HepG2 (cell line): Measurements from ENCODE around the gene IKZF5. TPM values are rescaled to one million over a fixed set of nuclear protein-coding genes. Genes with fewer than 3 reads are reported as not detected.

Experiments used
- ATAC-seq: fragments of 200-7000 bp; cut with Tn5 transposase; 3 replicates; pipeline ENCODE4 v1.9.1; 2020; ENCODE audit warnings: mild to moderate bottlenecking, moderate library complexity
- BruUV-seq: library from RNA; stranded (reverse); fragments of 400-500 nt; replicated peaks from 2 replicates; lab custom pipeline; 2021; lab: Mats Ljungman, UMichigan
- CTCF ChIA-PET: fragments of 300-600 bp; formaldehyde crosslinking; extraction: SDS; loops from one replicate; lab custom pipeline; 2021; ENCODE audit warnings: low total read pairs, inconsistent platforms, low intra/inter-chr PET ratio; lab: Yijun Ruan, JAX
- POLR2A ChIA-PET: fragments of 350-600 bp; sonication (Branson Sonifier 250); formaldehyde crosslinking; loops from one replicate; lab custom pipeline; 2020; ENCODE audit warnings: antibody characterized with exemption, inconsistent platforms; lab: Yijun Ruan, JAX
- DNase-seq: peaks from one replicate; pipeline ENCODE4 v3.0.0-alpha.2; 2015; ENCODE audit warnings: low spot score
- FAIRE-seq: peaks from 3 replicates; lab custom pipeline; 2011; peaks lifted over from hg19 to GRCh38; lab: Jason Lieb, UNC
- H2AFZ ChIP-seq: one replicate; pipeline ENCODE4 v1.6.1; 2011; ENCODE audit warnings: low read length, inconsistent platforms
- H3K27ac ChIP-seq: fragments of 300-600 bp; 3 replicates; pipeline ENCODE4 v1.8.0; 2011; ENCODE audit warnings: mixed run types, mild to moderate bottlenecking, mixed read lengths, low read length, inconsistent platforms; ENCODE audit not compliant: insufficient read depth; ENCODE audit errors: extremely low read length
- H3K27me3 ChIP-seq, 2 experiments: fragments of 200-600 bp in 1 of 2; 2 replicates in 1 of 2; 3 replicates in 1 of 2; pipeline versions ENCODE4 v1.6.0 to v1.8.0; 2011; ENCODE audit warnings: low read length in 2 of 2, mild to moderate bottlenecking in 2 of 2, moderate library complexity in 2 of 2, inconsistent platforms in 1 of 2; ENCODE audit not compliant: insufficient read depth in 2 of 2, control insufficient read depth in 1 of 2
- H3K36me3 ChIP-seq, 2 experiments: fragments of 200-600 bp in 1 of 2; replicated peaks in 1 of 2; 2 replicates in 1 of 2; 3 replicates in 1 of 2; pipeline versions ENCODE4 v1.5.1 to v1.8.0; 2011; ENCODE audit warnings: low read length in 2 of 2, inconsistent platforms in 1 of 2; ENCODE audit not compliant: insufficient read depth in 2 of 2, control insufficient read depth in 1 of 2
- H3K4me1 ChIP-seq: 2 replicates; pipeline ENCODE4 v1.5.1; 2012; ENCODE audit warnings: low read length, inconsistent platforms; ENCODE audit not compliant: insufficient read depth
- H3K4me2 ChIP-seq: 2 replicates; pipeline ENCODE4 v1.6.0; 2011; ENCODE audit warnings: low read depth, low read length, inconsistent platforms
- H3K4me3 ChIP-seq, 3 experiments: fragments of 200-600 bp in 1 of 3; sonication (generic), shearing (Covaris generic) in 1 of 3; replicated peaks in 1 of 3; 2 replicates each; pipeline ENCODE4 v1.5.1; 2011 to 2016; ENCODE audit warnings: low read length in 3 of 3, inconsistent platforms in 2 of 3, low read depth in 2 of 3, mild to moderate bottlenecking in 2 of 3, control low read depth in 1 of 3, mixed read lengths in 1 of 3; ENCODE audit not compliant: insufficient read depth in 1 of 3
- H3K79me2 ChIP-seq: one replicate; pipeline ENCODE4 v1.6.1; 2011; ENCODE audit warnings: low read length, inconsistent platforms; ENCODE audit not compliant: insufficient read depth
- H3K9ac ChIP-seq: 2 replicates; pipeline ENCODE4 v1.6.0; 2011; ENCODE audit warnings: mild to moderate bottlenecking, low read depth, low read length, inconsistent platforms; ENCODE audit not compliant: insufficient read depth
- H3K9me3 ChIP-seq: 2 replicates; pipeline ENCODE4 v1.5.1; 2012; ENCODE audit warnings: mild to moderate bottlenecking, low read length
- H4K20me1 ChIP-seq: 2 replicates; pipeline ENCODE4 v1.6.0; 2011; ENCODE audit warnings: inconsistent platforms, mild to moderate bottlenecking, low read length, moderate library complexity; ENCODE audit not compliant: insufficient read depth
- ATF1 ChIP-seq: IDR thresholded peaks from 2 replicates; pipeline ENCODE4 v1.6.1; 2016; ENCODE audit warnings: mild to moderate bottlenecking, control low read depth
- FOSL2 ChIP-seq: sonication (generic); formaldehyde crosslinking; IDR thresholded peaks from 2 replicates; pipeline ENCODE4 v1.4.0; 2020; ENCODE audit warnings: missing genetic modification reagents
- FOXC1 ChIP-seq: sonication (generic); formaldehyde crosslinking; IDR thresholded peaks from 2 replicates; pipeline ENCODE4 v1.8.0; 2022; ENCODE audit warnings: mild to moderate bottlenecking, missing genetic modification reagents, borderline replicate concordance
- GABPB1 ChIP-seq: IDR thresholded peaks from 2 replicates; pipeline ENCODE4 v1.6.1; 2016; ENCODE audit warnings: mild to moderate bottlenecking, missing genetic modification reagents, moderate library complexity, missing compliant biosample characterization
- HES4 ChIP-seq: sonication (generic); formaldehyde crosslinking; IDR thresholded peaks from 2 replicates; pipeline ENCODE4 v1.9.0; 2021; ENCODE audit warnings: mild to moderate bottlenecking, missing genetic modification reagents, borderline replicate concordance
- NFKB2 ChIP-seq: sonication (generic); formaldehyde crosslinking; IDR thresholded peaks from 2 replicates; pipeline ENCODE4 v1.4.0; 2020; ENCODE audit warnings: missing genetic modification reagents, borderline replicate concordance
- PCBP1 ChIP-seq: fragments of 200-400 bp; formaldehyde crosslinking; IDR thresholded peaks from 2 replicates; pipeline ENCODE4 v1.6.1; 2017; ENCODE audit warnings: mild to moderate bottlenecking, low read depth, low read length, borderline replicate concordance
- TAF15 ChIP-seq: fragments of 200-400 bp; formaldehyde crosslinking; IDR thresholded peaks from one replicate; pipeline ENCODE4 v1.6.1; 2018; ENCODE audit warnings: mild to moderate bottlenecking, low read depth, low read length; ENCODE audit not compliant: poor library complexity, severe bottlenecking
- TCF12 ChIP-seq, 2 experiments: fragments of 450-650 bp in 1 of 2; sonication (generic) in 1 of 2; formaldehyde crosslinking in 1 of 2; IDR thresholded peaks; 2 replicates each; pipeline versions ENCODE4 v1.6.1 to v1.8.0; 2017 to 2022; ENCODE audit warnings: antibody characterized with exemption in 1 of 2, mild to moderate bottlenecking in 1 of 2, missing genetic modification reagents in 1 of 2, moderate library complexity in 1 of 2
- ZNF770 ChIP-seq: sonication (generic); formaldehyde crosslinking; IDR thresholded peaks from 2 replicates; pipeline ENCODE4 v1.5.0; 2020; ENCODE audit warnings: mild to moderate bottlenecking, missing genetic modification reagents
- ZNF784 ChIP-seq: sonication (generic); formaldehyde crosslinking; IDR thresholded peaks from 2 replicates; pipeline ENCODE4 v1.5.1; 2020; ENCODE audit warnings: missing genetic modification reagents, mild to moderate bottlenecking, borderline replicate concordance
- in situ Hi-C: cut with HindIII; loops from 2 replicates; pipeline ENCODE4 v1.10.0; 2017; ENCODE audit warnings: low pct_unique_long_range_greater_than_20kb; ENCODE audit not compliant: extremely low pct_ligation_motif_present
- intact Hi-C: fragments of 100-400 bp; cut with micrococcal nuclease; formaldehyde crosslinking; loops from one replicate; pipeline ENCODE4 v1.10.0; 2022; ENCODE audit not compliant: unreplicated experiment
- polyA plus RNA-seq, 8 experiments: library from polyadenylated mRNA; depleted of rRNA in 3 of 8; stranded (reverse) in 7 of 8; unstranded in 1 of 8; fragments of >200 nt; fragmentation: Illumina TruSeq in 4 of 8; extraction: Trizol in 4 of 8; gene quantifications; 2 replicates each; pipeline versions ENCODE4 v1.2.1 to v1.2.3, GENCODE V29; 2011 to 2016; ENCODE audit warnings: low read depth in 4 of 8, missing spikeins in 1 of 8, mixed read lengths in 1 of 8; ENCODE audit not compliant: insufficient read depth in 1 of 8
- total RNA-seq, 5 experiments: library from RNA; depleted of rRNA; stranded (reverse); fragments of >200 nt; fragmentation: Illumina TruSeq; extraction: Trizol; gene quantifications; 2 replicates each; pipeline ENCODE4 v1.2.3, GENCODE V29; 2016; ENCODE audit warnings: low read depth in 1 of 5

The IKZF5 gene
- total and polyA plus RNA-seq, 2 of the 13 experiments (the other 11 are each of a cell fraction or from before 2014, with no cell fraction given), result 3.7 to 12.0 TPM

GRCh38 chr10:123039632-123039930 lies 31.0 kb upstream of the IKZF5 start:
- Histone ChIP-seq H3K4me3 (no peak overlapping the region), H3K27ac (peak overlapping the region; percentile 28), H3K27me3 (no peaks in the 10 kb centered on the region), H3K4me2 (no peak overlapping the region), H3K79me2 (no peaks in the 10 kb centered on the region), H2AFZ (no peak overlapping the region), H3K36me3 (peaks cover 19 to 60% of the 10 kb centered on the region in 2 experiments), H3K9me3 (no peaks in the 10 kb centered on the region), H3K9ac (no peak overlapping the region), H4K20me1 (no peaks in the 10 kb centered on the region), H3K4me1 (peaks cover 18% of the 10 kb centered on the region)
- ChIA-PET POLR2A (no interaction called here), CTCF (no interaction called here)
- TF ChIP-seq HES4 (CRISPR knock-in tag), result no peak
- no peak for TF ChIP-seq PCBP1
- TF ChIP-seq NFKB2 (CRISPR knock-in tag), result no peak
- no peak for TF ChIP-seq ATF1 (CRISPR knock-in tag)
- TF ChIP-seq GABPB1 (CRISPR knock-in tag), result no peak
- TF ChIP-seq TCF12 (IDR thresholded peaks at IDR 0.05), result no peak
- no peak for TF ChIP-seq TCF12 (CRISPR knock-in tag; IDR thresholded peaks at IDR 0.05)
- no peak for TF ChIP-seq FOXC1 (CRISPR knock-in tag)
- TF ChIP-seq ZNF784 (CRISPR knock-in tag), result no peak
- TF ChIP-seq FOSL2 (CRISPR knock-in tag), result no peak
- no peak for TF ChIP-seq TAF15
- TF ChIP-seq ZNF770 (CRISPR knock-in tag), result no peak
- BruUV-seq, result no TSS peak
- no peak for DNase-seq
- no peak for ATAC-seq
- in situ Hi-C loops, result no loop called here
- FAIRE-seq, result no peak
- intact Hi-C loops, result no loop called here
